GM23338 (cell line): ENCODE measurements around the gene CIROP. TPM values are rescaled to one million over a fixed set of nuclear protein-coding genes. Genes with fewer than 3 reads are reported as not detected.

Experiments used
- ATAC-seq: fragments of 200-7000 bp; cut with Tn5 transposase; 3 replicates; pipeline ENCODE4 v1.9.1; 2020
- DNase-seq: peaks from one replicate; pipeline ENCODE4 v3.0.0-alpha.2; 2015; ENCODE audit warnings: low spot score
- H2AFZ ChIP-seq: fragments of 200-600 bp; sonication (generic); 2 replicates; pipeline ENCODE4 v1.8.0; 2016; ENCODE audit warnings: antibody characterized with exemption, mild to moderate bottlenecking, moderate library complexity
- H3F3A ChIP-seq: fragments of 200-600 bp; sonication (generic); replicated peaks from 2 replicates; pipeline ENCODE4 v1.8.0; 2017; ENCODE audit warnings: antibody characterized with exemption, mixed run types, low read depth
- H3K27ac ChIP-seq: fragments of 200-600 bp; sonication (generic); 2 replicates; pipeline ENCODE4 v1.6.1; 2016; ENCODE audit warnings: low read depth
- H3K27me3 ChIP-seq: fragments of 200-600 bp; sonication (generic); 2 replicates; pipeline ENCODE4 v1.8.0; 2016; ENCODE audit warnings: mild to moderate bottlenecking, mixed run types, moderate library complexity; ENCODE audit not compliant: insufficient read depth
- H3K36me3 ChIP-seq: fragments of 200-600 bp; sonication (generic); 2 replicates; pipeline ENCODE4 v1.8.0; 2016; ENCODE audit warnings: mild to moderate bottlenecking; ENCODE audit not compliant: insufficient read depth
- H3K4me1 ChIP-seq: fragments of 200-600 bp; sonication (generic); 2 replicates; pipeline ENCODE4 v1.8.0; 2016; ENCODE audit warnings: mild to moderate bottlenecking, moderate library complexity; ENCODE audit not compliant: insufficient read depth
- H3K4me2 ChIP-seq: fragments of 200-600 bp; sonication (generic); 2 replicates; pipeline ENCODE4 v1.7.1; 2017; ENCODE audit warnings: mixed run types
- H3K4me3 ChIP-seq: fragments of 200-600 bp; sonication (generic); 2 replicates; pipeline ENCODE4 v1.6.1; 2016; ENCODE audit warnings: mixed run types
- H3K79me2 ChIP-seq: fragments of 200-600 bp; sonication (generic); replicated peaks from 2 replicates; pipeline ENCODE4 v1.8.0; 2017; ENCODE audit warnings: mild to moderate bottlenecking; ENCODE audit not compliant: insufficient read depth
- H3K9me2 ChIP-seq: fragments of 200-600 bp; sonication (generic); 2 replicates; pipeline ENCODE4 v1.8.0; 2017; ENCODE audit not compliant: insufficient read depth
- H4K20me1 ChIP-seq: fragments of 200-600 bp; sonication (generic); replicated peaks from 2 replicates; pipeline ENCODE4 v1.8.0; 2017; ENCODE audit warnings: mild to moderate bottlenecking; ENCODE audit not compliant: insufficient read depth
- H3K27ac Mint-ChIP-seq: 2 replicates; pipeline ENCODE4 v1.8.0; 2020; ENCODE audit warnings: inconsistent platforms, mild to moderate bottlenecking, moderate library complexity, mixed read lengths
- H3K27me3 Mint-ChIP-seq: 3 replicates; pipeline ENCODE4 v1.8.0; 2022; ENCODE audit warnings: low read depth, mild to moderate bottlenecking, moderate library complexity, mixed read lengths, inconsistent platforms; ENCODE audit not compliant: insufficient read depth, poor library complexity
- H3K36me3 Mint-ChIP-seq: 3 replicates; pipeline ENCODE4 v1.8.0; 2021; ENCODE audit warnings: low read depth, mild to moderate bottlenecking, inconsistent platforms, moderate library complexity, mixed read lengths
- H3K4me1 Mint-ChIP-seq: 3 replicates; pipeline ENCODE4 v1.8.0; 2020; ENCODE audit warnings: mild to moderate bottlenecking, inconsistent platforms, mixed read lengths
- H3K4me3 Mint-ChIP-seq: 3 replicates; pipeline ENCODE4 v1.8.0; 2021; ENCODE audit warnings: moderate library complexity, mild to moderate bottlenecking, inconsistent platforms, mixed read lengths
- H3K9me3 Mint-ChIP-seq: 3 replicates; pipeline ENCODE4 v1.8.0; 2020; ENCODE audit warnings: moderate library complexity, mild to moderate bottlenecking, inconsistent platforms, mixed read lengths
- CREB1 ChIP-seq: fragments of 250-450 bp; sonication (Bioruptor Pico); IDR thresholded peaks from 2 replicates; pipeline ENCODE4 v1.5.0; 2020; ENCODE audit warnings: low read depth, mild to moderate bottlenecking, moderate library complexity
- JUNB ChIP-seq: IDR thresholded peaks from one replicate; pipeline ENCODE4 v1.6.1; 2016; ENCODE audit warnings: antibody characterized with exemption; ENCODE audit not compliant: unreplicated experiment
- POLR2AphosphoS5 ChIP-seq: IDR thresholded peaks from 2 replicates; pipeline ENCODE4 v1.6.1; 2016; ENCODE audit warnings: antibody characterized with exemption, low read depth
- STAT1 ChIP-seq: IDR thresholded peaks from one replicate; pipeline ENCODE4 v1.6.1; 2016; ENCODE audit warnings: antibody characterized with exemption; ENCODE audit not compliant: unreplicated experiment
- ZNF114 ChIP-seq: fragments of 250-450 bp; sonication (Bioruptor Pico); IDR thresholded peaks from 2 replicates; pipeline ENCODE4 v1.5.0; 2020; ENCODE audit warnings: mild to moderate bottlenecking, moderate library complexity
- polyA plus RNA-seq: library from polyadenylated mRNA; unstranded; fragments of >200 nt; fragmentation: Nextera tagmentation; extraction: Ambion mirVana; gene quantifications from 2 replicates; pipeline ENCODE4 v1.2.1, GENCODE V29; 2016
- total RNA-seq: library from RNA; depleted of rRNA; stranded (reverse); fragments of >200 nt; shearing (Covaris generic); gene quantifications from 2 replicates; pipeline ENCODE4 v1.2.3, GENCODE V29; 2014
- TF ChIP-seq, protein P1 (sequence below): IDR thresholded peaks from one replicate; pipeline ENCODE4 v1.6.1; 2018; ENCODE audit warnings: antibody characterized with exemption; ENCODE audit not compliant: unreplicated experiment
- TF ChIP-seq, protein P2 (sequence below), 2 experiments: fragments of 200-600 bp in 1 of 2; sonication (generic) in 1 of 2; conservative IDR thresholded peaks; 2 replicates each; pipeline versions ENCODE4 v1.5.1 to v1.6.1; 2016 to 2017; ENCODE audit warnings: antibody characterized with exemption in 2 of 2, low read depth in 2 of 2, mild to moderate bottlenecking in 2 of 2, moderate library complexity in 1 of 2
- TF ChIP-seq, protein P3 (sequence below): fragments of 250-450 bp; sonication (Bioruptor Pico); IDR thresholded peaks from 2 replicates; pipeline ENCODE4 v1.5.0; 2020; ENCODE audit warnings: mild to moderate bottlenecking, moderate library complexity

Gene CIROP
- total and polyA plus RNA-seq, 2 experiments from 2014 or later = not detected

DNA sequence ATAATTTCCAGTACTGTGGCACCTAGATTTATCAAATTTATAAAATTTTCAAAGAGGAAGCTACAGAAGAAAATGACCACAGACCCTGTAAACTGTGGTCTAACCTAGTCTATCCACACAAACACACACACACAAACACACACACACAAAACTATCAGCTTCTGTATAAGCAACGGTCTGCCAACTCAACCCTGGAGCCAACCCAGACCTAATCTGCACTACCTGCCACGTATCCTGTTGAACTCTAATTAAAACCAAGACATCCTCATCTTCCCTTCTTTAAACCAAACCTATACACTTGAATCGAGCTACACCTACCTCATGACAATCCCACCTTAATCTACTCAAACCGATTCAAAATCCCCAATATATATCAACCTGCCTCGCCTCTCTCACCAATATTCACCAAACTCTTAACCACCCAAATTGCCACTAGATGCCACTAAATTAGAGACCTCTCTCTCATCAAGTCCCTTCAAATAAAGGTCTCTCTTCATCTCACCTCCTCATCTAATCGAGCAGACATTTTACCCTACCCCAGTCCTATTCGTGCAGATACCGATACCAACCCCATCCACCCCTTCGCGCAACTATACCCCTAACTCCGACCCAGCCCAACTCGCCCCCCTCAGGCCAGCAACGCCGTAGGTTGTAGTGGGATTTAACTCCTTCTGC is 10.7 kb downstream of the CIROP start:
- H3F3A ChIP-seq = no peaks in the 10 kb centered on the region
- H2AFZ ChIP-seq = no peak overlapping the region
- H3K79me2 ChIP-seq = peaks cover 80% of the 10 kb centered on the region
- H3K4me2 ChIP-seq = peak overlapping the region; percentile 92
- Mint-ChIP-seq H3K9me3 (no peaks in the 10 kb centered on the region), H3K4me3 (no peak overlapping the region), H3K27me3 (peaks cover 2% of the 10 kb centered on the region), H3K4me1 (peaks cover 13% of the 10 kb centered on the region), H3K36me3 (peaks cover 60% of the 10 kb centered on the region), H3K27ac (no peak overlapping the region)
- TF ChIP-seq STAT1 = no peak
- TF ChIP-seq, protein P1, sequence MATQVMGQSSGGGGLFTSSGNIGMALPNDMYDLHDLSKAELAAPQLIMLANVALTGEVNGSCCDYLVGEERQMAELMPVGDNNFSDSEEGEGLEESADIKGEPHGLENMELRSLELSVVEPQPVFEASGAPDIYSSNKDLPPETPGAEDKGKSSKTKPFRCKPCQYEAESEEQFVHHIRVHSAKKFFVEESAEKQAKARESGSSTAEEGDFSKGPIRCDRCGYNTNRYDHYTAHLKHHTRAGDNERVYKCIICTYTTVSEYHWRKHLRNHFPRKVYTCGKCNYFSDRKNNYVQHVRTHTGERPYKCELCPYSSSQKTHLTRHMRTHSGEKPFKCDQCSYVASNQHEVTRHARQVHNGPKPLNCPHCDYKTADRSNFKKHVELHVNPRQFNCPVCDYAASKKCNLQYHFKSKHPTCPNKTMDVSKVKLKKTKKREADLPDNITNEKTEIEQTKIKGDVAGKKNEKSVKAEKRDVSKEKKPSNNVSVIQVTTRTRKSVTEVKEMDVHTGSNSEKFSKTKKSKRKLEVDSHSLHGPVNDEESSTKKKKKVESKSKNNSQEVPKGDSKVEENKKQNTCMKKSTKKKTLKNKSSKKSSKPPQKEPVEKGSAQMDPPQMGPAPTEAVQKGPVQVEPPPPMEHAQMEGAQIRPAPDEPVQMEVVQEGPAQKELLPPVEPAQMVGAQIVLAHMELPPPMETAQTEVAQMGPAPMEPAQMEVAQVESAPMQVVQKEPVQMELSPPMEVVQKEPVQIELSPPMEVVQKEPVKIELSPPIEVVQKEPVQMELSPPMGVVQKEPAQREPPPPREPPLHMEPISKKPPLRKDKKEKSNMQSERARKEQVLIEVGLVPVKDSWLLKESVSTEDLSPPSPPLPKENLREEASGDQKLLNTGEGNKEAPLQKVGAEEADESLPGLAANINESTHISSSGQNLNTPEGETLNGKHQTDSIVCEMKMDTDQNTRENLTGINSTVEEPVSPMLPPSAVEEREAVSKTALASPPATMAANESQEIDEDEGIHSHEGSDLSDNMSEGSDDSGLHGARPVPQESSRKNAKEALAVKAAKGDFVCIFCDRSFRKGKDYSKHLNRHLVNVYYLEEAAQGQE = no peak
- no peak for TF ChIP-seq POLR2AphosphoS5
- TF ChIP-seq, protein P2, sequence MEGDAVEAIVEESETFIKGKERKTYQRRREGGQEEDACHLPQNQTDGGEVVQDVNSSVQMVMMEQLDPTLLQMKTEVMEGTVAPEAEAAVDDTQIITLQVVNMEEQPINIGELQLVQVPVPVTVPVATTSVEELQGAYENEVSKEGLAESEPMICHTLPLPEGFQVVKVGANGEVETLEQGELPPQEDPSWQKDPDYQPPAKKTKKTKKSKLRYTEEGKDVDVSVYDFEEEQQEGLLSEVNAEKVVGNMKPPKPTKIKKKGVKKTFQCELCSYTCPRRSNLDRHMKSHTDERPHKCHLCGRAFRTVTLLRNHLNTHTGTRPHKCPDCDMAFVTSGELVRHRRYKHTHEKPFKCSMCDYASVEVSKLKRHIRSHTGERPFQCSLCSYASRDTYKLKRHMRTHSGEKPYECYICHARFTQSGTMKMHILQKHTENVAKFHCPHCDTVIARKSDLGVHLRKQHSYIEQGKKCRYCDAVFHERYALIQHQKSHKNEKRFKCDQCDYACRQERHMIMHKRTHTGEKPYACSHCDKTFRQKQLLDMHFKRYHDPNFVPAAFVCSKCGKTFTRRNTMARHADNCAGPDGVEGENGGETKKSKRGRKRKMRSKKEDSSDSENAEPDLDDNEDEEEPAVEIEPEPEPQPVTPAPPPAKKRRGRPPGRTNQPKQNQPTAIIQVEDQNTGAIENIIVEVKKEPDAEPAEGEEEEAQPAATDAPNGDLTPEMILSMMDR (conservative IDR thresholded peaks at IDR 0.05; ENCODE audit: low read depth in 2 of 2) = peak; percentile 30 to 36; a peak in 3 of 4 replicates
- no peak for TF ChIP-seq CREB1 (CRISPR knock-in tag)
- H4K20me1 ChIP-seq = peaks cover 40% of the 10 kb centered on the region
- no peaks in the 10 kb centered on the region for H3K27me3 ChIP-seq
- H3K9me2 ChIP-seq = no peaks in the 10 kb centered on the region
- H3K4me1 ChIP-seq = peaks cover 14% of the 10 kb centered on the region
- H3K27ac ChIP-seq = peak overlapping the region; percentile 67
- peak; percentile 73 for ATAC-seq
- peak; percentile 96 for DNase-seq
- peak overlapping the region; percentile 84 for H3K4me3 ChIP-seq
- H3K36me3 ChIP-seq = peaks cover 43% of the 10 kb centered on the region

DNA sequence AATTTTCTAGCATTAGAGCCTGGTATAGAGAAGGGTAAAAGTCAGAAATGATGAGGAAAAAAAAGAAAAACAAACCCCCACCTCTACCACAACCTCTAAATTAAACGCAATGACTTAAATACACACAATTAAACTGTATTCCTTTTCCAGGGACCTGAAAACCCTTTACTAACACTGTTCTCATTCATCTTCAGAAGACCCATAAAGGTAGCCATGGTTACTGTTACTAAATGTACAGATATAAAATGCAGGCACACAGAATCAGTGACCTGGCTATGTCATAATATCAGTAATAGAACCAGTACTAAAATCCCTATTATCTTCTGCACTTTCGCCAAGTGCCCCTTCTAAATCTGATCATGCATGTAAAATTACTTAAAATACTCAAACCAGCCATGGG is 11.3 kb downstream of the CIROP start:
- H3K79me2 ChIP-seq = peaks cover 76% of the 10 kb centered on the region
- no peak overlapping the region for H3K27ac Mint-ChIP-seq
- no peak overlapping the region for H2AFZ ChIP-seq
- H3K36me3 ChIP-seq = peaks cover 48% of the 10 kb centered on the region
- H3K9me2 ChIP-seq = no peaks in the 10 kb centered on the region
- H3K4me3 ChIP-seq = peak overlapping the region; percentile 84
- no peaks in the 10 kb centered on the region for H3K27me3 ChIP-seq
- peaks cover 12% of the 10 kb centered on the region; the same call in 2 of the 3 replicates for H3K4me1 Mint-ChIP-seq
- DNase-seq (no peak), ATAC-seq (no peak)
- H3K4me1 ChIP-seq = peaks cover 14% of the 10 kb centered on the region
- H4K20me1 ChIP-seq = peaks cover 40% of the 10 kb centered on the region
- peaks cover 2% of the 10 kb centered on the region for H3K27me3 Mint-ChIP-seq
- peaks cover 58% of the 10 kb centered on the region for H3K36me3 Mint-ChIP-seq
- peak overlapping the region; percentile 92 for H3K4me2 ChIP-seq
- no peaks in the 10 kb centered on the region; the same call in 1 of the 2 replicates for H3F3A ChIP-seq
- no peak overlapping the region; the same call in 2 of the 3 replicates for H3K4me3 Mint-ChIP-seq
- no peaks in the 10 kb centered on the region for H3K9me3 Mint-ChIP-seq
- no peak overlapping the region for H3K27ac ChIP-seq
- no peak for TF ChIP-seq ZNF114
- no peak for TF ChIP-seq CREB1 (CRISPR knock-in tag)
- TF ChIP-seq, protein P3, sequence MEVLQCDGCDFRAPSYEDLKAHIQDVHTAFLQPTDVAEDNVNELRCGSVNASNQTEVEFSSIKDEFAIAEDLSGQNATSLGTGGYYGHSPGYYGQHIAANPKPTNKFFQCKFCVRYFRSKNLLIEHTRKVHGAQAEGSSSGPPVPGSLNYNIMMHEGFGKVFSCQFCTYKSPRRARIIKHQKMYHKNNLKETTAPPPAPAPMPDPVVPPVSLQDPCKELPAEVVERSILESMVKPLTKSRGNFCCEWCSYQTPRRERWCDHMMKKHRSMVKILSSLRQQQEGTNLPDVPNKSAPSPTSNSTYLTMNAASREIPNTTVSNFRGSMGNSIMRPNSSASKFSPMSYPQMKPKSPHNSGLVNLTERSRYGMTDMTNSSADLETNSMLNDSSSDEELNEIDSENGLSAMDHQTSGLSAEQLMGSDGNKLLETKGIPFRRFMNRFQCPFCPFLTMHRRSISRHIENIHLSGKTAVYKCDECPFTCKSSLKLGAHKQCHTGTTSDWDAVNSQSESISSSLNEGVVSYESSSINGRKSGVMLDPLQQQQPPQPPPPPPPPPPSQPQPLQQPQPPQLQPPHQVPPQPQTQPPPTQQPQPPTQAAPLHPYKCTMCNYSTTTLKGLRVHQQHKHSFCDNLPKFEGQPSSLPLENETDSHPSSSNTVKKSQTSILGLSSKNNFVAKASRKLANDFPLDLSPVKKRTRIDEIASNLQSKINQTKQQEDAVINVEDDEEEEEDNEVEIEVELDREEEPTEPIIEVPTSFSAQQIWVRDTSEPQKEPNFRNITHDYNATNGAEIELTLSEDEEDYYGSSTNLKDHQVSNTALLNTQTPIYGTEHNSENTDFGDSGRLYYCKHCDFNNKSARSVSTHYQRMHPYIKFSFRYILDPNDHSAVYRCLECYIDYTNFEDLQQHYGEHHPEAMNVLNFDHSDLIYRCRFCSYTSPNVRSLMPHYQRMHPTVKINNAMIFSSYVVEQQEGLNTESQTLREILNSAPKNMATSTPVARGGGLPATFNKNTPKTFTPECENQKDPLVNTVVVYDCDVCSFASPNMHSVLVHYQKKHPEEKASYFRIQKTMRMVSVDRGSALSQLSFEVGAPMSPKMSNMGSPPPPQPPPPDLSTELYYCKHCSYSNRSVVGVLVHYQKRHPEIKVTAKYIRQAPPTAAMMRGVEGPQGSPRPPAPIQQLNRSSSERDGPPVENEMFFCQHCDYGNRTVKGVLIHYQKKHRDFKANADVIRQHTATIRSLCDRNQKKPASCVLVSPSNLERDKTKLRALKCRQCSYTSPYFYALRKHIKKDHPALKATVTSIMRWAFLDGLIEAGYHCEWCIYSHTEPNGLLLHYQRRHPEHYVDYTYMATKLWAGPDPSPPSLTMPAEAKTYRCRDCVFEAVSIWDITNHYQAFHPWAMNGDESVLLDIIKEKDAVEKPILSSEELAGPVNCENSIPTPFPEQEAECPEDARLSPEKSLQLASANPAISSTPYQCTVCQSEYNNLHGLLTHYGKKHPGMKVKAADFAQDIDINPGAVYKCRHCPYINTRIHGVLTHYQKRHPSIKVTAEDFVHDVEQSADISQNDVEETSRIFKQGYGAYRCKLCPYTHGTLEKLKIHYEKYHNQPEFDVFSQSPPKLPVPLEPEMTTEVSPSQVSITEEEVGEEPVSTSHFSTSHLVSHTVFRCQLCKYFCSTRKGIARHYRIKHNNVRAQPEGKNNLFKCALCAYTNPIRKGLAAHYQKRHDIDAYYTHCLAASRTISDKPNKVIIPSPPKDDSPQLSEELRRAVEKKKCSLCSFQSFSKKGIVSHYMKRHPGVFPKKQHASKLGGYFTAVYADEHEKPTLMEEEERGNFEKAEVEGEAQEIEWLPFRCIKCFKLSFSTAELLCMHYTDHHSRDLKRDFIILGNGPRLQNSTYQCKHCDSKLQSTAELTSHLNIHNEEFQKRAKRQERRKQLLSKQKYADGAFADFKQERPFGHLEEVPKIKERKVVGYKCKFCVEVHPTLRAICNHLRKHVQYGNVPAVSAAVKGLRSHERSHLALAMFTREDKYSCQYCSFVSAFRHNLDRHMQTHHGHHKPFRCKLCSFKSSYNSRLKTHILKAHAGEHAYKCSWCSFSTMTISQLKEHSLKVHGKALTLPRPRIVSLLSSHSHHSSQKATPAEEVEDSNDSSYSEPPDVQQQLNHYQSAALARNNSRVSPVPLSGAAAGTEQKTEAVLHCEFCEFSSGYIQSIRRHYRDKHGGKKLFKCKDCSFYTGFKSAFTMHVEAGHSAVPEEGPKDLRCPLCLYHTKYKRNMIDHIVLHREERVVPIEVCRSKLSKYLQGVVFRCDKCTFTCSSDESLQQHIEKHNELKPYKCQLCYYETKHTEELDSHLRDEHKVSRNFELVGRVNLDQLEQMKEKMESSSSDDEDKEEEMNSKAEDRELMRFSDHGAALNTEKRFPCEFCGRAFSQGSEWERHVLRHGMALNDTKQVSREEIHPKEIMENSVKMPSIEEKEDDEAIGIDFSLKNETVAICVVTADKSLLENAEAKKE (CRISPR knock-in tag) = no peak
- no peak for TF ChIP-seq JUNB
